TTC549 (cell line): Measurements from ENCODE around the gene JPH3.

Source experiments
- FAIRE-seq: peaks from 2 replicates; lab custom pipeline; 2012; peaks lifted over from hg19 to GRCh38; lab: Jason Lieb, UNC

The JPH3 gene

GRCh38 chr16:87741700-87742415 is 139.6 kb downstream of the JPH3 start:
- no peak for FAIRE-seq

GRCh38 chr16:87742781-87743490 is 140.6 kb downstream of the JPH3 start:
- FAIRE-seq: no peak

GRCh38 chr16:87744750-87745514 is 142.6 kb downstream of the JPH3 start:
- FAIRE-seq: no peak

DNA sequence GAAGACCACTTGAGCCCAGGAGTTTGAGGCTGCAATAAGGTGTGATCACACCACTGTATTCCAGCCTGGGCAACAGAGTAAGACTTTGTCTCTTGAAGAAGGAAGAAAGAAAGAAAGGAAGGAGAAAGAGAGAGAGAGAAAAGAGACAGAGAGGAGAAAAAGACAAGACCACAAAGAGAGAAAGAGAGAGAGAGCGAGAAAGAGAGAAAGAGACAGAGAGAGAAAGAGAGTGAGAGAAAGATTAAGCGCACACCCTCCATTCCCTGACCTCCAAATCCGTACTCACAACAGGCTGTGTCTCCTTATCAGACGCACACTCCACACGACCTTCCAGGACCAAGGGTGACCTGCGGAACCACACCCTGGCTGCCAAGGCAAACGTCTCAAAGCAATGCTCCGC is 143.9 kb downstream of the JPH3 start:
- FAIRE-seq: no peak
